Naive thymus-derived CD8-positive, alpha-beta T cell (primary cell): ENCODE measurements around the gene DNAJC2. TPM values are rescaled to one million over a fixed set of nuclear protein-coding genes. Genes with fewer than 3 reads are reported as not detected.
A peak's percentile ranks its signal among the peaks of the same experiment; 100 is the strongest.

Source experiments
- ATAC-seq, 2 donors: fragments of 150-1000 bp; cut with Tn5 transposase in 1 of 2; sonication (Bioruptor Pico), chemical (Tn5 transposase) in 1 of 2; 1 replicate in 1 of 2; 2 replicates in 1 of 2; pipeline ENCODE4 v1.10.0; 2021; ENCODE audit warnings: mild to moderate bottlenecking in 2 of 2, moderate library complexity in 2 of 2
- POLR2A ChIA-PET: fragments of 350-600 bp; sonication (Branson Sonifier 250); formaldehyde crosslinking; loops from one replicate; lab custom pipeline; 2021; ENCODE audit warnings: antibody characterized with exemption; lab: Charles Lee
- DNase-seq, 10 donors: peaks; one replicate each; pipeline versions ENCODE4 v3.0.0 to v3.0.0-alpha.2; 2020 to 2022
- H3K27ac Mint-ChIP-seq, 10 donors: one replicate each; pipeline ENCODE4 v1.8.0; 2020 to 2022; ENCODE audit warnings: mild to moderate bottlenecking in 10 of 10, mixed read lengths in 10 of 10, moderate library complexity in 4 of 10, inconsistent platforms in 1 of 10
- H3K27me3 Mint-ChIP-seq, 5 donors: one replicate each; pipeline ENCODE4 v1.8.0; 2021 to 2022; ENCODE audit warnings: mixed read lengths in 5 of 5
- H3K36me3 Mint-ChIP-seq, 3 donors: one replicate each; pipeline ENCODE4 v1.8.0; 2020 to 2022; ENCODE audit warnings: mixed read lengths in 3 of 3, mild to moderate bottlenecking in 2 of 3, inconsistent platforms in 1 of 3
- H3K4me1 Mint-ChIP-seq, 4 donors: one replicate each; pipeline ENCODE4 v1.8.0; 2021 to 2022; ENCODE audit warnings: mixed read lengths in 4 of 4
- H3K4me3 Mint-ChIP-seq, 10 donors: one replicate each; pipeline ENCODE4 v1.8.0; 2020 to 2022; ENCODE audit warnings: mild to moderate bottlenecking in 10 of 10, mixed read lengths in 10 of 10, moderate library complexity in 6 of 10, inconsistent platforms in 1 of 10
- H3K9me3 Mint-ChIP-seq, 9 donors: one replicate each; pipeline ENCODE4 v1.8.0; 2020 to 2022; ENCODE audit warnings: mixed read lengths in 9 of 9, mild to moderate bottlenecking in 3 of 9, inconsistent platforms in 1 of 9, moderate library complexity in 1 of 9
- polyA plus RNA-seq, 3 donors: library from polyadenylated mRNA; unstranded; fragments of 300-500 nt; fragmentation: Illumina TruSeq; gene quantifications; one replicate each; pipeline ENCODE4 v1.2.3, GENCODE V29; 2021
- total RNA-seq, 8 experiments: library from RNA in 2 of 8; stranded (reverse) in 2 of 8; gene quantifications; one replicate each; pipeline ENCODE4 v1.2.3 and lab custom pipeline; 2021 to 2026

DNAJC2 gene
- total and polyA plus RNA-seq, 5 experiments from 2014 or later = 14.8 to 43.2 (median 28.0) TPM

- POLR2A ChIA-PET = no interaction called here
- no peak for ATAC-seq
- H3K4me3 Mint-ChIP-seq = no peak overlapping the region
Observed at GRCh38 chr7:103336761-103337160, 7.8 kb downstream of the DNAJC2 start.

DNA sequence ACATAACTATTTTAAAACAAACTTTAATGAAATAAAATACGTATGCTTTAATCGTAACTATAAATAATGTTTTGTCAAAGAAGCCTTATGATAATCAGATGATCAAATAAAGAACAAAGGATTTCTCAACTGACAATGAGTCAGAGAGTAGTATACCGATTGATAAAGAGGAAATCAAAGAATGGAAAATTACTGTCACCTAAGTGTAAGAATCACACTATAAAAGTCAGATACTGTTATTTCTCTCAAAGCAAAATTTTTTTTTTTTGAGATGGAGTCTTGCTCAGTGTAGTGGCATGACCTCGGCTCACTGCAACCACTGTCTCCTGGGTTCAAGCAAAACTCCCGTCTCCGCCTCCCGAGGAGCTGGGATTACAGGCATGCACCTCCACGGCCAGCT lies 18.8 kb downstream of the DNAJC2 start:
- Mint-ChIP-seq H3K27ac (peak overlapping the region in 9 of 10 donors; percentile 6 to 72 (median 23)), H3K27me3 (no peaks in the 10 kb centered on the region), H3K36me3 (peaks cover 0 to 72% (median 10%) of the 10 kb centered on the region in 3 donors), H3K4me1 (peaks cover 0 to 2% (median under 1%) of the 10 kb centered on the region in 4 donors), H3K9me3 (no peaks in the 10 kb centered on the region), H3K4me3 (no peak overlapping the region)
- peak in 1 of 2 donors; percentile 23 for ATAC-seq
- POLR2A ChIA-PET = no interaction called here
- DNase-seq = no peak

More at GRCh38 chr7:103336761-103337160, 7.8 kb downstream of the DNAJC2 start:
- H3K4me1 Mint-ChIP-seq = peaks cover 16 to 35% (median 25%) of the 10 kb centered on the region in 4 donors
- peaks cover 6 to 78% (median 26%) of the 10 kb centered on the region in 3 donors for H3K36me3 Mint-ChIP-seq
- H3K27ac Mint-ChIP-seq = no peak overlapping the region
- no peaks in the 10 kb centered on the region for H3K27me3 Mint-ChIP-seq
- no peak for DNase-seq
- H3K9me3 Mint-ChIP-seq = no peaks in the 10 kb centered on the region

DNA sequence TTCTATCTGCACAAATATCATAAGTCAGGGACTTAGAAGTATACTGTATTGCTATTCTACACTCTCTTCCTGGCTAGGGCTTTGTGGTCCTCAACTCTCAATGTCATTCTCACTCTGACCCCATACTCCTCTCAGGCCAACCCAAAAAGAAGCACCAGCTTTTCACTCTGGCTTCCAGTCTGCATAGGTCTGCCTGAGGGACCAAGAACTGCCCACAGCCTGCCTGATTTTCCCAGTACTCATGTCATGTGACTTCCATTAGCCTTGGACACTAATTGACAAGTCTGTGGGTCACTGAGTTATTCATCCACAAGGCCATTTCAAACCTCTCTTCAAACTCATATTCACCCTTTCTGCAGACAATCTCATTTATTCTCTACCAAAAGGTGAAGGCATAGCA lies 27.6 kb downstream of the DNAJC2 start:
- peaks cover 12 to 96% (median 16%) of the 10 kb centered on the region in 3 donors for H3K36me3 Mint-ChIP-seq
- DNase-seq (no peak), ATAC-seq (no peak)
- H3K4me1 Mint-ChIP-seq = peaks cover 0 to 3% (median 1%) of the 10 kb centered on the region in 4 donors
- no peaks in the 10 kb centered on the region for H3K9me3 Mint-ChIP-seq
- H3K4me3 Mint-ChIP-seq = no peak overlapping the region
- peak overlapping the region in 8 of 10 donors; percentile 12 to 90 (median 40) for H3K27ac Mint-ChIP-seq
- POLR2A ChIA-PET = interaction anchor here (1.1 kb wide), 1 partner anchor 31 kb away, joined by 3 read pairs; no protein-coding TSS in a partner anchor
- H3K27me3 Mint-ChIP-seq = no peaks in the 10 kb centered on the region

DNA sequence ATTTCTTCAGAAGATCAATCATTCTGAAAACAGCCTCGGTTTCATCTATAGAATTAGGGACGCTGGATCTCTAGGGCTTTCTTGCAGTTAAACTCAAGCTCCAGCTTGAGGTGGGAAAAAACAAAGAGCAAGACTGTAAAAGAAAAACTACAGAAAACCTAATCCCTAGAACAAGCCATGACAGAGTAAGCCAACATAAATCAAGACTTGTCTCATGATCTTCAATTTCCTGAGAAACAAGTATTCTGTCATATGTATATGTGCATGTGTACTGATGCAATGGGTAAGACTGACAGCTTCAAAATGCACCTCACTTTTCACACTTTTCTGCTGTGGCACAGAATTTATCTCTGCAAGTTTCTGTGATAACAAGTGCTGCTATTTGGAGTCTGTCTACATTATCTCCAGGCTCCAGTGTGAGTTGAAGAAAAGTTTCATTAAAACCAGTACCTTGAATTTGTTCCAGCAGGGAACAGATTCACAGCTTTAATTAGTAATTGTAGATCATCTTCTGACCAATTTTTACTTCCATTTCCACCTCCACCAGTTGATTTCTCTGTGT lies 28.1 kb downstream of the DNAJC2 start:
- no peak for DNase-seq
- POLR2A ChIA-PET = interaction anchor here (1.1 kb wide), 1 partner anchor 32 kb away, joined by 3 read pairs; no protein-coding TSS in a partner anchor
- H3K27me3 Mint-ChIP-seq = no peaks in the 10 kb centered on the region
- no peak overlapping the region for H3K4me3 Mint-ChIP-seq
- peaks cover 0 to 3% (median 1%) of the 10 kb centered on the region in 4 donors for H3K4me1 Mint-ChIP-seq
- H3K36me3 Mint-ChIP-seq = peaks cover 11 to 96% (median 16%) of the 10 kb centered on the region in 3 donors
- no peaks in the 10 kb centered on the region for H3K9me3 Mint-ChIP-seq
- no peak for ATAC-seq
- H3K27ac Mint-ChIP-seq = peak overlapping the region in 4 of 10 donors; percentile 37 to 90 (median 54)

DNA sequence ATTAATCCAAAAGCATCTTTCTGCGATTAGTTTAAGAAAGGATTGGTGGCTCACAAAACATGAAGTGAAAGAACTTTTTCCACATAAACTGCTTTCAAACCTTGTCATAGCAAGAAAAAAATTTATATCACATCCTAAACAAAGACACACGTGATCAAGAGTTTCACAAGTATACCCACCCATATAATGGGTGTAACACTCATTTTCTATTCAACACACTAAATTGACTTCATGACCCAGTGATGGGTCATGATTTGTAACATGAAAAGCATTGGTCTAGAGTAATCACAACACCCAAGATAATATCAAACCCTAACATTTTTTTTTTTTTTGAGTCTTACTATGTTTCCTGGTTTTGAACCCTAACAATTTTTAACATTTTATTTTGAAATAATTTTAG lies 29.7 kb downstream of the DNAJC2 start:
- ATAC-seq (no peak), DNase-seq (no peak)
- H3K4me1 Mint-ChIP-seq = peaks cover 0 to 3% (median 1%) of the 10 kb centered on the region in 4 donors
- peaks cover 11 to 98% (median 16%) of the 10 kb centered on the region in 3 donors for H3K36me3 Mint-ChIP-seq
- no peaks in the 10 kb centered on the region for H3K9me3 Mint-ChIP-seq
- H3K4me3 Mint-ChIP-seq = no peak overlapping the region
- peak overlapping the region in 1 of 10 donors; percentile 26 for H3K27ac Mint-ChIP-seq
- POLR2A ChIA-PET = no interaction called here
- no peaks in the 10 kb centered on the region for H3K27me3 Mint-ChIP-seq

GRCh38 chr7:103307503-103308231 lies 36.9 kb downstream of the DNAJC2 start:
- no peak for DNase-seq
- H3K4me3 Mint-ChIP-seq = no peak overlapping the region
- H3K9me3 Mint-ChIP-seq = no peaks in the 10 kb centered on the region
- H3K27me3 Mint-ChIP-seq = no peaks in the 10 kb centered on the region
- H3K36me3 Mint-ChIP-seq = peaks cover 0 to 91% (median under 1%) of the 10 kb centered on the region in 3 donors
- peaks cover 0 to 16% (median 8%) of the 10 kb centered on the region in 4 donors for H3K4me1 Mint-ChIP-seq
- H3K27ac Mint-ChIP-seq = peak overlapping the region in 2 of 10 donors; percentile 32 to 70
- POLR2A ChIA-PET = no interaction called here
- ATAC-seq = no peak

- H3K4me3 Mint-ChIP-seq = no peak overlapping the region
- no peak for ATAC-seq
- H3K4me1 Mint-ChIP-seq = peaks cover 16 to 49% (median 32%) of the 10 kb centered on the region in 4 donors
- H3K9me3 Mint-ChIP-seq = no peaks in the 10 kb centered on the region
- no peaks in the 10 kb centered on the region for H3K27me3 Mint-ChIP-seq
- POLR2A ChIA-PET = no interaction called here
- peak overlapping the region in 1 of 10 donors; percentile 17 for H3K27ac Mint-ChIP-seq
- peaks cover 0 to 67% (median 12%) of the 10 kb centered on the region in 3 donors for H3K36me3 Mint-ChIP-seq
- DNase-seq = no peak
Observed at GRCh38 chr7:103301441-103301840, 43.1 kb downstream of the DNAJC2 start.

- Mint-ChIP-seq H3K9me3 (no peaks in the 10 kb centered on the region), H3K36me3 (peaks cover 0 to 52% (median 12%) of the 10 kb centered on the region in 3 donors), H3K27me3 (no peaks in the 10 kb centered on the region), H3K4me1 (peaks cover 18 to 50% (median 31%) of the 10 kb centered on the region in 4 donors), H3K27ac (no peak overlapping the region), H3K4me3 (no peak overlapping the region)
- POLR2A ChIA-PET = interaction anchor here (1.6 kb wide), 1 partner anchor 45 kb away, joined by 3 read pairs; the partner anchor contains the start of gene DNAJC2
- ATAC-seq = no peak
- no peak for DNase-seq
Observed at GRCh38 chr7:103299660-103300059, 44.9 kb downstream of the DNAJC2 start.

DNA sequence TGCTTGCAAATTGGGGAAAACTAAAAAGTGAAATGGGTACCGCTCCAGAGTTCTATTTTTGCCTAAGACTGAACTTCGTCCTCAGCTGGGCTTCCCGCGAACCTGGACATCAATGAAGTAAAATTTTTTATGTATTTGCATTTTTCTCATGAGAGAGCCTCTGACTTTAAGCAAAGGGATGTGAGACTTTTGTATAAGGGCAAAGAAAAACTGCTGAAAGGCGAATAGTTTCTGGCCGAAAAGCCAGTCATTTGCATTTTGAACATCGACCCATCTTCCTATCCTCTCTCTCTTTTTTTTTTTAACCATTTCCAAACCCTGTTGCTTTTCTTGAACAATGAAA lies 46.8 kb downstream of the DNAJC2 start:
- no peaks in the 10 kb centered on the region for H3K27me3 Mint-ChIP-seq
- POLR2A ChIA-PET = interaction anchor here (0.9 to 2.4 kb wide), 3 partner anchors 12 to 46 kb away, joined by 4 to 7 read pairs (median 7); partner anchors contain the start of gene DNAJC2

GRCh38 chr7:103296901-103297836 lies 47.4 kb downstream of the DNAJC2 start, which contains the start of gene PMPCB:
Gene PMPCB (plus strand): TSS chr7:103297435. CDS start chr7:103297460, 25 bp downstream.
- Mint-ChIP-seq H3K27ac (peak within 1 kb of the TSS; percentile 85 to 96 (median 92)), H3K4me3 (peak within 1 kb of the TSS; percentile 81 to 96 (median 88)), H3K36me3 (peaks cover 0 to 30% (median 10%) of the 10 kb centered on the region in 3 donors), H3K9me3 (no peaks in the 10 kb centered on the region), H3K4me1 (peaks cover 16 to 39% (median 28%) of the 10 kb centered on the region in 4 donors), H3K27me3 (peaks cover 0 to 4% (median 0%) of the 10 kb centered on the region in 5 donors)
- POLR2A ChIA-PET = interaction anchor here (0.9 to 2.4 kb wide), 5 partner anchors 13 to 148 kb away, joined by 3 to 7 read pairs (median 4); partner anchors contain the start of genes DNAJC2, NAPEPLD and PSMC2
- peak; percentile 92 to 98 (median 95) for DNase-seq
- peak; percentile 96 to 97 for ATAC-seq

More for the DNA sequence above, 46.8 kb downstream of the DNAJC2 start:
- H3K27ac Mint-ChIP-seq = peak overlapping the region; percentile 85 to 96 (median 92)
- H3K36me3 Mint-ChIP-seq = peaks cover 0 to 35% (median 12%) of the 10 kb centered on the region in 3 donors
- DNase-seq (no peak), ATAC-seq (no peak)
- H3K4me1 Mint-ChIP-seq = peaks cover 18 to 43% (median 29%) of the 10 kb centered on the region in 4 donors
- peak overlapping the region; percentile 81 to 96 (median 88) for H3K4me3 Mint-ChIP-seq
- no peaks in the 10 kb centered on the region for H3K9me3 Mint-ChIP-seq

DNA sequence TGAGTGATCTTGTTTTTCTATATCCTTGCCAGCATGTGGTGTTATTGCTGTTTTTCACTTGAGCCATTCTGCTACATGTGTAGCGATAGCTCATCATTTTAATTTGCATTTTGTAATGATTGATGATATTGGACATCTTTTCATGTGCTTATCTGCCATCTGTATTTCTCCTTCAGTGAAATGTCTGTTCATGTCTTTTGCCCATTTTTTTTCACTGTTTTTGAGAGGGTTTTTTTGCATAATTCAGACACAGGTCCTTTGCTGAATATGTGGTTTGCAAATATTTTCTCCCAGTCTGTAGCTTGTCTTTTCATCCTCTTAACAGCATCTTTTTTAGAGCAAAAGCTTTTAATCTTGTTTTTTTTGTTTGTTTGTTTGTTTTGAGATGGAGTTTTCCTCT lies 51.0 kb downstream of the DNAJC2 start:
- H3K9me3 Mint-ChIP-seq = no peaks in the 10 kb centered on the region
- H3K4me3 Mint-ChIP-seq = no peak overlapping the region
- no peak overlapping the region for H3K27ac Mint-ChIP-seq
- H3K36me3 Mint-ChIP-seq = no peaks in the 10 kb centered on the region
- H3K4me1 Mint-ChIP-seq = peaks cover 16 to 25% (median 18%) of the 10 kb centered on the region in 4 donors
- POLR2A ChIA-PET = no interaction called here
- peaks cover 2 to 16% (median 9%) of the 10 kb centered on the region in 5 donors for H3K27me3 Mint-ChIP-seq
- DNase-seq (no peak), ATAC-seq (no peak)

DNA sequence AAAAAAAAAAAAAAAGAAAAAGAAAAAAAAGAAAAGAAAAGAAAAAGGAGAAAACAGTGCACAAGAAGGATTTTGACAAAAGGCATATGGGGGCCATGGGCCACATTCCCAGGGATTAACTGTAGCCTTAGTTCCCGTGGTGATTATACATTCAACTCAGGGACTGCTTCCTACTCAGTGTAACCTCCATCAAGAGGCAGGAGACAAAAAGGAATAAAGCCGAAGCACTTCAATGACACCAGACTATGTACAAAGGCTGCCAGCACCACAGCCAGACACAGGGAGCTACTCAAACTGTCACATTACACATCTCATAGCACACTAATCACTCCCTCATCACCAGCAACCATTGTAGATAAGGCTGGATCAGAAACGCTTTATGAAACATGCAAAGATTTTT lies 52.4 kb downstream of the DNAJC2 start:
- Mint-ChIP-seq H3K27ac (no peak overlapping the region), H3K9me3 (no peaks in the 10 kb centered on the region), H3K36me3 (no peaks in the 10 kb centered on the region), H3K4me3 (no peak overlapping the region), H3K4me1 (peaks cover 6 to 13% (median 10%) of the 10 kb centered on the region in 4 donors), H3K27me3 (peaks cover 2 to 16% (median 9%) of the 10 kb centered on the region in 5 donors)
- ATAC-seq (no peak), DNase-seq (no peak)
- POLR2A ChIA-PET = no interaction called here
